Kidney capillary endothelial cell (primary cell): Measurements from ENCODE around the gene ACTG1.

Experiments
- DNase-seq: peaks from one replicate; pipeline ENCODE4 v3.0.0-alpha.2; 2018; ENCODE audit warnings: low spot score

Gene ACTG1

GRCh38 chr17:81481815-81482505 lies 30.6 kb downstream of the ACTG1 start:
- DNase-seq = no peak

GRCh38 chr17:81481073-81481799 lies 31.4 kb downstream of the ACTG1 start:
- peak; percentile 65 for DNase-seq

- no peak for DNase-seq
These were observed 32.2 kb downstream of the ACTG1 start for GRCh38 chr17:81480140-81481072.

GRCh38 chr17:81479175-81480071 lies 33.2 kb downstream of the ACTG1 start:
- no peak for DNase-seq

- DNase-seq = no peak
These were observed 34.5 kb downstream of the ACTG1 start for GRCh38 chr17:81478119-81478518.

GRCh38 chr17:81477173-81477572 lies 35.4 kb downstream of the ACTG1 start:
- DNase-seq = no peak

- DNase-seq = no peak
These were observed 36.0 kb downstream of the ACTG1 start for GRCh38 chr17:81476635-81477034.

GRCh38 chr17:81476097-81476496 lies 36.5 kb downstream of the ACTG1 start:
- DNase-seq = no peak

GRCh38 chr17:81474958-81475357 lies 37.6 kb downstream of the ACTG1 start:
- DNase-seq = no peak

- no peak for DNase-seq
These were observed 39.6 kb downstream of the ACTG1 start for GRCh38 chr17:81473019-81473418.

GRCh38 chr17:81471818-81472456 lies 40.7 kb downstream of the ACTG1 start:
- no peak for DNase-seq

GRCh38 chr17:81470944-81471817 lies 41.4 kb downstream of the ACTG1 start:
- no peak for DNase-seq

GRCh38 chr17:81470270-81470943 lies 42.2 kb downstream of the ACTG1 start:
- DNase-seq = no peak

GRCh38 chr17:81469266-81469665 lies 43.3 kb downstream of the ACTG1 start:
- DNase-seq = no peak

- DNase-seq = no peak
These were observed 43.9 kb downstream of the ACTG1 start for GRCh38 chr17:81468770-81469121.

GRCh38 chr17:81468111-81468769 lies 44.4 kb downstream of the ACTG1 start:
- no peak for DNase-seq

GRCh38 chr17:81466564-81467472 lies 45.8 kb downstream of the ACTG1 start:
- DNase-seq = no peak

- no peak for DNase-seq
These were observed 46.7 kb downstream of the ACTG1 start for GRCh38 chr17:81465910-81466309.
